DMS153 (cell line): ENCODE results near the gene ZC3HAV1L.
A peak's percentile ranks its signal among the peaks of the same experiment; 100 is the strongest.
"Not testable (repeated sequence)": the region's sequence is repeated elsewhere in the genome, so short reads cannot be mapped to it uniquely, and the experiment has no call there.

ENCODE experiments used
- DNase-seq: peaks from one replicate; lab custom pipeline; 2025; lab: John Stamatoyannopoulos, UW

The ZC3HAV1L gene

GRCh38 chr7:139035586-139036353 is at the start of gene ZC3HAV1L:
Gene ZC3HAV1L, minus strand, starts transcription at chr7:139036042. Its CDS starts 25 bp downstream, at chr7:139036017.
- DNase-seq = peak; percentile 40

DNA sequence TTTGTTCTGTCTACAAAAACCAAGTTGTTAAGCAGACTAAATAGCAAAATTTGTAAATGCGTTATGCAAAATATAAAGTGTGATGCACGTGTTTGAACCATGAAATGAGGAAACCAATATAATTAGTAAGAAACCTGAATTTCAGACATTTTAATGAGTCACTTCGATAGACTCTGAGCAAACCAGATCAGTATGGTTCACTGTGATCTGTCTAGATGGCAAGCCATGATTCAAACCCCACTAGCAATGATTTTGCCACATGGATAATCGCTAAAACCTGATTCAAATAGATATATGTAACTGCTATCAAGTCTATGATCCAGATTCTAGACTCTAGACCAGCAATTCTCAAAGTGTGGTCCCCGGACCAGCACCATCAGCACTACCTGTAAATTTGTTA is 48.9 kb upstream of the ZC3HAV1L start:
- DNase-seq = no peak

DNA sequence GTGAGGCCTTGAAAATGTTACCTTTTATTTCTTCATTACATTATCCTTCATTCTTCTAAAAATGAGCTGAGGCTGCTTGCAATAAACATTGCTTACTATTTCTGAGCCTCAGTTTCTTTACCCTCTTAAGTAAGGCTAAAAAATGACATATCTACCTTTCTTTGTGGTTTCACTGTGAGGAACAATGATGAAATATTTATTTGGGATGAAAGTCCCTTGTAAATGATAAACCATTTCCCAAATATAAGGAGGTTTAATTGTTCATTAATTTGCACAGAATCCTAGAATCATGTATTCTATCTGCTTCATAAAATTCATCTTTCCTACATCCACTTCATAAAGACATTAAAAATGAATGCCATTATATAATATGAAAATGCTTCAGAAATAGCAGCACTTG is 45.7 kb upstream of the ZC3HAV1L start:
- no peak for DNase-seq

DNA sequence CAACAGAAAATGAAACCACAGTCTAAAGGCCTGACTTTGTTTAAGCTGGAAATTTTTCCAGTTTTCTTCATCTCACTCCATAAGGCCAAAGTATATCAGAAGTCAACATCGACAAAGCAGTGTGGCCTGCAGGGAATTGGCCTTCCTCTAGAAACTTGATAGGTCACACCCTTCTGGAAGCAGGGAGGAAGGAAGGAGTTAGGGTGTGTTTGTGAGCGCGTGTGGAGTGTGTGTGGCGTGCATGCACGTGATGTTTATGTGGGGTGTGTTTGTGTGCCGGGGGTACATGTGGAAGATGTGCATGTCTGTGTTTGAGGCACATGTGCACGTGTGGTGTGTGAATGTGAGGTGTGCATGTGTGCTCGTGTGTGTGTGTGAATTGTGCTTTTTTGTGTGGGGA is 45.1 kb upstream of the ZC3HAV1L start:
- DNase-seq = no peak

- no peak for DNase-seq
These were observed 44.0 kb upstream of the ZC3HAV1L start for GRCh38 chr7:139079861-139080260.

DNA sequence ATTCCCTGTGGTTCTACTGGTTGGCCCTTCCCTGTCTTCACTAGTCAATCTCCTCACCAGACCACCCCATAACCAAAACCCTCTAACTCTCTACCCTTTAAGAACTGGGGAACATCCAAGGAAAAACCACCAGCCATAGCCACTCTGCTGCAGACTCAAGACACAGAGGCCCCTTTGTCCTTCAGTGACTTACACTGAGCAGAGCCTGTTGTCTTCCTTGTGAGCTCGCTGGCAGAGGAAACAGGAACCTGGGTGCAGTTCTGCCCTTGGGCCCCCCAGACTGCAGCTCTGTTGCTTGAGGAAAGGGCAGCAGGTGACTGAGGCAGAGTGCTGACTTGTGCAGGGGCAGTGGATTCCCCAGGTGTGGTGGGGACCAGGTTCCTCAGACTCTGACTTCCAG is 43.1 kb upstream of the ZC3HAV1L start:
- DNase-seq = no peak

- DNase-seq = no peak
These were observed 42.6 kb upstream of the ZC3HAV1L start for GRCh38 chr7:139078399-139078798.

DNA sequence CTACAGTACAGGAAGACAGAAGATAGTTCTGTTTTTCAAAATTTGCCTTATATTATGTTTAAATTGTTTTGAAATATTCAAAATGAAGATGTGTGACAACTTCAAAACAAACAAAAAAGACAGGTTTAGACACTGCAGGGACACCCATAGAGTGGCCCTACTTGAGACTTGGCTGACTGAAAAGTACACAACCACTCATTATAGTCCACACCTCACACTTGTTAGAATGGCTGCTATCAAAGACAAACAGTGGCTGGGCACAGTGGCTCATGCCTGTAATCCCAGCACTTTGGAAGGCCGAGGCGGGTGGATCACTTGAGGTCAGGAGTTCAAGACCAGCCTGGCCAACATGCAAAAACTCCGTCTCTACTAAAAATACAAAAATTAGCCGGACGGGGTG is 41.9 kb upstream of the ZC3HAV1L start:
- DNase-seq = not testable (repeated sequence)

GRCh38 chr7:139075871-139076686 is 40.2 kb upstream of the ZC3HAV1L start:
- DNase-seq = no peak

- peak; percentile 44 for DNase-seq
These were observed 39.3 kb upstream of the ZC3HAV1L start for GRCh38 chr7:139075031-139075652.

- DNase-seq = no peak
These were observed 37.0 kb upstream of the ZC3HAV1L start for GRCh38 chr7:139072796-139073195.

DNA sequence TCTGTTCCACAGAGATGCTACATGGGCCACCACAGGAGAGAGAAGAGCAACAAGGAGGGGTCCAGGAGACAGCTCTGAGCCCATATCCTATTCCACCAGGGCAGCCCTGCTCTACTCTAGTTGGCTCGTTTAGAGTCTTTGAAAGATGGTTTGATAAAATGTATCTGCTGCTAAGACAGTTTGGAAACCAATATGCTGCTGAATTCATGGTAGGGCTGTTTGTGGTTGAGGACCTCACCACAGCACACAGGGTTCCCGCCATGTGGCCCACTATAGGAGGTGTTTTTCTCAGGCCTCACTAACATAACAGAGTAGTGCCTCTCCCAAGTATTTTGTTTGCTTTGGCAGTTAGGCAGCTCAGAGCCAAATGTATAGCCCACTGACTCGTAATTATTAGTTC is 35.8 kb upstream of the ZC3HAV1L start:
- DNase-seq = no peak

DNA sequence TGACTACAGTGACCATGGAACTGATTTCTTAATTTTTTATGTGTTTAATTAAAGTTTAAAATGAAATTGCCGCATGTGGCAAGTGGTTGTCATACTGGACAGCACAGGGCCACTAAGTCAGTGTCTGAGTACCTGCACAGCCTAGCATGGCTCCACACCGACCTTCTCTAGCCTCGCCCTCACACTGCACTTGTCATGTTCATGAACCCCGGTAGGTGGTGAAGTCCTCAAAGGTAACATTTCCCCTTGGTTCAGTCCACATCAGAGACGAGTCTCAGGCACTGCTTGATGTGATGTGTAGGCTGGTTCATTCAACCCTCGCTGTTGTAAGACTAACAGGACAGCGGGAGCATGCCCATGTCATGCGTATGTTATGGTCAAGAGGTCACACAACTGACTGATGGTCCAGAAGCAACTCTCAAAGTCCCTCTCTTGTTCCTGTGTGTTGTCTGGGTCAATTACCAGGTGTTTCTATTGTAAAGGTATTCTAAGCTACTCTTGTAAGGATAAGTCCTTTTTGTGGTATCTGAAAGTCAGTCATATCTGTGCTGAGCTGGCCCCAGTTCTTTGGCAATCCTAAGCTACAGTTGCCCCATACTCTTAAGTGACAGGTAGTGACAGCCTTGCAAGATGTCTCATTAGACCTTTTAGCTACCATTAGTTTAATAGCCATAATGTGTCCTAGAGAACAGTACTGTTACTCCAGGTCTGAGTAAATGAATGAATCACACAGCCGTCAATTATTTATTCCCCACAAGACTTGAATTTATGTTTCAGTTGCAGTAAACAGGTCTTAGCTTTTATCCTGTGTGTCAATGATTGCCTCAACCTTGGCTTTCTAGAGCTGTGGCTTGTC is 32.9 kb upstream of the ZC3HAV1L start:
- DNase-seq = no peak

- DNase-seq = no peak
These were observed 30.5 kb upstream of the ZC3HAV1L start for GRCh38 chr7:139066315-139066714.

DNA sequence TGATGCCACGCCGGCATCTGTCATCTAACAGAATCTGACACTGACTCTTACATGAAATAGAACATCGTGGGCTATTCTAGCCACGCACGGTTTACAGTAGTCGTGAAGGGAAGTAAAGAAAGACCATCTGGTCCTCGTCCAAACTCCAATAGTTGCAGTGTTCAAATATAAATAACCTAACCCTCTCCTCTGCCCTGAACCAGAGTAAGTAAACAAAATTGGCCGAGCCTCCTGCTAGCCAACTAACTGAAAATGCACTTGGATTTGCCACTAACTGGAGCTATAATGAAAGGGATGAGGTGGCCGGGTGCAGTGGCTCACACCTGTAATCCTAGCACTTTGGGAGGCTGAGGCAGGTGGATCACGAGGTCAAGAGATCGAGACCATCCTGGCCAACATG is 29.5 kb upstream of the ZC3HAV1L start:
- DNase-seq = no peak

DNA sequence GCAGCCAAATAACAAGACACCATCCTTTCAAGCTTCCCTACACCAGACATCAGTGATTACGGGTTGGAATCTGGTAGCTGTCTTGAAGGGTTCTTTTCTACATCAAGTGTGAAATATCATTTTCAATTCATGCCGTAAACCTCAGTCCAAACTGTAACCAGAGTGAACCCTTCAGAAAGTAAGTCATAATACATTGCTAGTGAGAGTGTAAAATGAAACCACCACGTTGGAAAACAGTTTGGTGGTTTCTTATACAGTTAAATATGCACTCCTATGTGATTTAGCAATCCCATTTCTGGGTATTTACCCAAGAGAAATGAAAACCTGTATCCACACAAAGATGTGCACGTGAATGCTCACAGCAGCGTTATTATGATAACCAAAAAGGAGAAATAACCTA is 25.6 kb upstream of the ZC3HAV1L start:
- no peak for DNase-seq

DNA sequence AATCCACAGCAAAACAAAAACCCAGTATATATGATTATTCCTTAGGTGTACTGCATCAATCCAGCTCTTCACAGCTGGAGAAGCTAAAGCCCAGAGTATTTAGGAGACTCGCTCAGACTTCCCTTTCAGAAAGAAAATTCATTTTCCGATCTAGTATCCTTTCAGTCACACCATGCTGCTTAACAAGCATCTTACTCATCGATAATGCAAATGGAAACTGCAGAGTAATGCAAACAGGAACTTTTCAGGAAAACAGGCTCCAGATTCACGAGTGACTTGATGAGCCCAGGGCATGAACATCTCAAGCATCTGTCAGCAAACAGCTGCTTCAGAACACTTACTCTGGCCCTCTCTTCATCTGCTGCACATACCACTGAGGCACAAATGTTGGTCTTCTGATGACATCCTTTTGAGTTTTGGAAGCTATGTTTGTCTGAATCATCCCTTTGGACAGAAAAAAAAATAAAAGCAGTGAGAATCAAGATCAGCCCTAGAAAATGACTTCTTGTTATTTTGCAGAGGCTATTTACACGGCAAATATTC is 24.9 kb upstream of the ZC3HAV1L start:
- DNase-seq = no peak

DNA sequence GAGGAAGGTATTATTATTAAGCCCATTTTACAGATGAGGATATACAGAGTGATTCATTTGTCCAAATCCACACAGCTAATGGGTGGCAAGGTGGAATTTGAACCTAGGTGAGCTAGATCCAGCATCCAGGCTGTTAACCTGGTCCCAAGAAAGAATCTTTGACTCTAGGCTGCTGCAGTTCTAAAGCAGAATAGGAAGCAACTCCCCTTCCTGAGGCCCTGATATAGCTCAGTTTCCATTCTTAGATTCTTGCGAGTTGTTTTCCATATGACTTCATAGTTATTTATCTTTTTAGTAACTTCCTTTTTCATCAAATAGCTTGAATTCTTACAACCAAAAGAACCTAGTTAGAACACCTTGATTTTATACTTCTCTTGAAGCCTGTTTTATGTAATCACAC is 24.1 kb upstream of the ZC3HAV1L start:
- DNase-seq = no peak

GRCh38 chr7:139058943-139059342 is 23.1 kb upstream of the ZC3HAV1L start:
- DNase-seq = no peak

DNA sequence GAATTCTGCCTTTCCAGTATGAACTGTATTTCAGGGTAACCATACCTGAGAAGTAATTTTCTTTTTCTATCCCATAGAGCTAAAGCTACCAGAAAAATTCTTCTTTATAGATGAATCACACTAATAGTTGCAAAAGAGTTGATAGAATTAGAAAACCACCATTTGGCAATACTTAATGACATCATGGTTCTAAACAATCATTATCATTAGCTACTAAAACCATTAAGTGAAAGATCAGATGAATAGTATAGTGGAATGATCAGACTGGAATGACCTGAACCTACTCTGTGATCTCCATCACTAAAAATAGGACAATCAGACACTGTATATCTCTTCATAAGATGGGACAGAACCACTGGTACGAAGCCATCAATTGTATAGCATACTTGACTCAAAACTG is 19.8 kb upstream of the ZC3HAV1L start:
- DNase-seq = no peak

GRCh38 chr7:139054656-139055055 is 18.8 kb upstream of the ZC3HAV1L start:
- DNase-seq = not testable (repeated sequence)

DNA sequence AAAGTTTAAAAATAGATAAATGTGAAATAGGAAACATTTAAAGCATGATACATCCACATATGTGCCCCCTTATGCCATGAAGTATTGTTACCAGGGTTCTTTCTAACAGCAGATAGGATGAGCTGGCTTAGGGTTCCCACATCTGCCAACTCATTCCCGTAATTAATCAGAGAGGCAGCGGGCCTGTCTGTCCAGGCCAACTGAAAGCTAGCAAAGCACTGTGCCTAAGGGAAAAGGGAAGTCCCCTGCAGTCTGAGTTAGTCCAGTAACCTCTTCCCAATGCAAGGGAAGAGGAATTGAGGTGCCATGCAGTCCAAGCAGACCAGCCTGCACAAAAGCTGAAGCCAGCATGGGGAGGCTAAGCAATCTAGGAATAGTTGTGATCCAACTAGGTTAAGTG is 18.3 kb upstream of the ZC3HAV1L start:
- no peak for DNase-seq
